A673 (cell line): ENCODE results near the gene TFDP1. TPM values are rescaled to one million over a fixed set of nuclear protein-coding genes. Genes with fewer than 3 reads are reported as not detected.

Experiments
- BruUV-seq: library from RNA; stranded (reverse); fragments of 400-500 nt; replicated peaks from 2 replicates; lab custom pipeline; 2021; lab: Mats Ljungman, UMichigan
- CTCF ChIA-PET: fragments of 300-600 bp; sonication (Branson Sonifier 250); formaldehyde crosslinking; loops from one replicate; lab custom pipeline; 2022; ENCODE audit warnings: antibody characterized with exemption; lab: Charles Lee
- POLR2A ChIA-PET: fragments of 300-600 bp; sonication (Branson Sonifier 250); formaldehyde crosslinking; loops from one replicate; lab custom pipeline; 2022; ENCODE audit warnings: antibody characterized with exemption; ENCODE audit not compliant: low non-redundant PET; lab: Charles Lee
- DNase-seq: peaks from one replicate; pipeline ENCODE4 v3.0.0-alpha.2; 2015; ENCODE audit warnings: low spot score
- H3K27ac ChIP-seq: fragments of 200-600 bp; sonication (generic); 2 replicates; pipeline ENCODE4 v1.5.1; 2016; ENCODE audit warnings: mixed run types, low read depth, mild to moderate bottlenecking, mixed read lengths, antibody characterized with exemption, low read length; ENCODE audit not compliant: poor library complexity, severe bottlenecking
- H3K27me3 ChIP-seq: fragments of 200-600 bp; sonication (generic); replicated peaks from 2 replicates; pipeline ENCODE4 v1.6.1; 2017; ENCODE audit warnings: mixed run types, low read depth, mild to moderate bottlenecking, mixed read lengths, antibody characterized with exemption, low read length; ENCODE audit not compliant: insufficient read depth, poor library complexity
- H3K36me3 ChIP-seq: fragments of 200-600 bp; sonication (generic); 2 replicates; pipeline ENCODE4 v1.6.1; 2016; ENCODE audit warnings: mixed run types, mild to moderate bottlenecking, mixed read lengths, antibody characterized with exemption, low read length; ENCODE audit not compliant: insufficient read depth, poor library complexity, severe bottlenecking
- H3K4me1 ChIP-seq: fragments of 200-600 bp; sonication (generic); 2 replicates; pipeline ENCODE4 v1.6.1; 2017; ENCODE audit warnings: mixed run types, mild to moderate bottlenecking, mixed read lengths, antibody characterized with exemption, low read length; ENCODE audit not compliant: insufficient read depth, poor library complexity, severe bottlenecking
- H3K4me3 ChIP-seq: fragments of 200-600 bp; sonication (generic); 2 replicates; pipeline ENCODE4 v1.5.1; 2016; ENCODE audit warnings: low read depth, mixed run types, mild to moderate bottlenecking, mixed read lengths, low read length; ENCODE audit not compliant: poor library complexity, severe bottlenecking
- H3K9me3 ChIP-seq: fragments of 200-600 bp; sonication (generic); 2 replicates; pipeline ENCODE4 v1.6.1; 2016; ENCODE audit warnings: mixed run types, low read depth, mild to moderate bottlenecking, mixed read lengths, antibody characterized with exemption, low read length; ENCODE audit not compliant: poor library complexity, severe bottlenecking
- CTCF ChIP-seq: fragments of 300-800, 200-600 bp; sonication (generic); conservative IDR thresholded peaks from 2 replicates; pipeline ENCODE4 v1.5.1; 2017; ENCODE audit warnings: low read depth, mild to moderate bottlenecking, antibody characterized with exemption, low read length, moderate library complexity, mixed read lengths
- EZH2 ChIP-seq: fragments of 200-600 bp; sonication (generic); IDR thresholded peaks from 2 replicates; pipeline ENCODE4 v1.6.1; 2017; ENCODE audit warnings: borderline replicate concordance, low read depth, mild to moderate bottlenecking, mixed read lengths, antibody characterized with exemption, low read length; ENCODE audit not compliant: poor library complexity, severe bottlenecking
- intact Hi-C: fragments of 100-400 bp; cut with micrococcal nuclease; formaldehyde crosslinking; loops from one replicate; pipeline ENCODE4 v1.10.0; 2022; ENCODE audit not compliant: unreplicated experiment
- total RNA-seq: library from RNA; stranded (reverse); gene quantifications from 2 replicates; pipeline ENCODE4 v1.2.3, GENCODE V29; 2021

Gene TFDP1
- total RNA-seq, 1 experiment from 2014 or later = 153 TPM

GRCh38 chr13:113546571-113547237 is 37.8 kb upstream of the TFDP1 start:
- TF ChIP-seq CTCF = no peak
- TF ChIP-seq EZH2 = no peak
- Histone ChIP-seq H3K9me3 (no peaks in the 10 kb centered on the region), H3K27me3 (no peaks in the 10 kb centered on the region), H3K4me1 (peaks cover 6% of the 10 kb centered on the region), H3K4me3 (no peak overlapping the region), H3K27ac (no peak overlapping the region), H3K36me3 (peaks cover 6% of the 10 kb centered on the region)
- intact Hi-C loops = no loop called here
- ChIA-PET CTCF (no interaction called here), POLR2A (no interaction called here)
- no TSS peak for BruUV-seq
- no peak for DNase-seq

- Histone ChIP-seq H3K36me3 (peaks cover 6% of the 10 kb centered on the region), H3K27ac (no peak overlapping the region), H3K27me3 (no peaks in the 10 kb centered on the region), H3K9me3 (no peaks in the 10 kb centered on the region), H3K4me1 (peaks cover 6% of the 10 kb centered on the region), H3K4me3 (no peak overlapping the region)
- no TSS peak for BruUV-seq
- DNase-seq = no peak
- intact Hi-C loops = no loop called here
- no peak for TF ChIP-seq CTCF
- TF ChIP-seq EZH2 = no peak
- CTCF ChIA-PET = no interaction called here
- POLR2A ChIA-PET = no interaction called here
Observed at GRCh38 chr13:113547238-113547971, 37.1 kb upstream of the TFDP1 start.

GRCh38 chr13:113548171-113548641 is 36.3 kb upstream of the TFDP1 start:
- no peak overlapping the region for H3K4me3 ChIP-seq
- TF ChIP-seq CTCF (no peak), EZH2 (no peak)
- ChIA-PET CTCF (no interaction called here), POLR2A (no interaction called here)
- H3K27ac ChIP-seq = no peak overlapping the region
- peaks cover 6% of the 10 kb centered on the region for H3K4me1 ChIP-seq
- no peaks in the 10 kb centered on the region for H3K27me3 ChIP-seq
- intact Hi-C loops = no loop called here
- H3K9me3 ChIP-seq = no peaks in the 10 kb centered on the region
- peaks cover 6% of the 10 kb centered on the region for H3K36me3 ChIP-seq
- BruUV-seq = no TSS peak
- no peak for DNase-seq
